Endometrial microvascular endothelial cells (primary cell): ENCODE results near the gene TPBGL. TPM values are rescaled to one million over a fixed set of nuclear protein-coding genes. Genes with fewer than 3 reads are reported as not detected.

Experiments used
- in situ Hi-C: cut with HindIII; loops from 2 replicates; pipeline ENCODE4 v1.10.0; 2017; ENCODE audit warnings: low sequenced_read_pairs, low pct_unique_long_range_greater_than_20kb; ENCODE audit errors: inconsistent ontology term
- total RNA-seq: library from RNA; depleted of rRNA; stranded (reverse); fragments of >200 nt; gene quantifications from one replicate; pipeline ENCODE4 v1.2.3, GENCODE V29; 2015; ENCODE audit errors: inconsistent ontology term

The TPBGL gene, protein sequence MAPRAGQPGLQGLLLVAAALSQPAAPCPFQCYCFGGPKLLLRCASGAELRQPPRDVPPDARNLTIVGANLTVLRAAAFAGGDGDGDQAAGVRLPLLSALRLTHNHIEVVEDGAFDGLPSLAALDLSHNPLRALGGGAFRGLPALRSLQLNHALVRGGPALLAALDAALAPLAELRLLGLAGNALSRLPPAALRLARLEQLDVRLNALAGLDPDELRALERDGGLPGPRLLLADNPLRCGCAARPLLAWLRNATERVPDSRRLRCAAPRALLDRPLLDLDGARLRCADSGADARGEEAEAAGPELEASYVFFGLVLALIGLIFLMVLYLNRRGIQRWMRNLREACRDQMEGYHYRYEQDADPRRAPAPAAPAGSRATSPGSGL
- not detected for total RNA-seq

DNA sequence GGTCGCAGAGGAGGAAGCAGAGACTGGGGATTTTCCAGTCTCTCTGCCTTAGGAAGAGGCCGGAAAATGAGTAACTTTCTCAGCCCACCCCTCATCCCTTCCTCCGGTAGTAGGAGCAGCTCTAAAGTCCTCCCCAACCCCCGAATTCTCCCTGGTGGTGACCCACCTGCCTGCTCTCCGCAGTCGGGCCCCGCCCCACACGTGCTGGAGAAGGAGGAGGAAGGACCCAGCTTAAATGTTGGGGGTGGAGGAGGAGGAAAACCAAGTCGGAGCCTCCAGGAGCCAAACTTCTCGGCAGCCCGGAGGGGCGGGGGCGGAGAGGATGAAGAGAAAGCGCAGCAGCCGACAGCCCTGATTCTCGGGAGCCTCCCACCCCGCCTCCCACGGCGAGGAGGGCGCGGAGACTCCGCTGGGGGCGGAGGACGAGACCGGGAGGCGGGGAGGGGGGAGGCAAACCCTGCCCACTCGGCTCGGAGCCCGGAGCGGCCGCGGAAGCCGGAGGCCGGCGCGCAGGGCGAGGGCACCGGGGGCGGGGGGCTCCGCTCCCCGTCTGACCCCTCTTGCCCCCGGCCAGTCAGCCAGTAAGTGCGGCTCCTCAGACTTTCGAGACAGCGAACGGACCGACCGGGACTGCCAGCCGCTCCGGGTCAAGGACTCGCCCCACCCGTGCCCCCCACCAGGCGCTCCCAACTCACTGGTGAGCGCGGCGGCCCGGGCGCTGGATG lies at the start of gene TPBGL:
TPBGL (plus strand) TSS at position 464 of the 725 bp plus-strand sequence. CDS start 276 bp downstream, outside the sequence.
- in situ Hi-C loops: loop anchor here (25.0 kb wide), 1 partner anchor 228 kb away; no protein-coding TSS in a partner anchor

DNA sequence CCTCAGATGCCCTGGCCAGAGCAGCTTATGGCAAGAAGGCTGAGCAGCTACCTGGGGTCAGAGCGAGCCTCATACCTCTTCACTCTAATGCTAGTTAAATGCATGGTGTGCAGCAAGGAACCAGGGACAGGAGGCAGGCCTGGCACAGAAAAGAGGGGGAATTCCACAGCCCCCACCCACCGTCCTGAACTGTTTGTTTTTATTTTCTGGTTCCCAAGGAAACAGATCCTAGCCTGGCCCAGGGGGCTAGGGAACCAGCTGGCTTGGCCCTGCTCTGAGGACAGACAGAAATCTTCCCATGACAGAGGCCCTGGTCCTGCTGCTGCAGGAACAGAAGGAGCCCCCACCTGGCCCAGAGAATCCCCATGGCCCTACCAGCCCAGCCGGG lies 49.2 kb upstream of the TPBGL start:
- in situ Hi-C loops: no loop called here

DNA sequence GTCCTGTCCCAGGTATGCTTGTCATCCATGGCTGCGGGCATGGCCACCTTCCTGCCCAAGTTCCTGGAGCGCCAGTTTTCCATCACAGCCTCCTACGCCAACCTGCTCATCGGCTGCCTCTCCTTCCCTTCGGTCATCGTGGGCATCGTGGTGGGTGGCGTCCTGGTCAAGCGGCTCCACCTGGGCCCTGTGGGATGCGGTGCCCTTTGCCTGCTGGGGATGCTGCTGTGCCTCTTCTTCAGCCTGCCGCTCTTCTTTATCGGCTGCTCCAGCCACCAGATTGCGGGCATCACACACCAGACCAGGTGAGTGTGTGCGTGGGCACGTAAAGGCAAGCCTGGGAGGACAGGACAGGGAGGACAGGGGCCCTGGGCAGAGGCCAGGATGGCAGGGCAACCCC lies 47.3 kb upstream of the TPBGL start:
- in situ Hi-C loops: no loop called here

DNA sequence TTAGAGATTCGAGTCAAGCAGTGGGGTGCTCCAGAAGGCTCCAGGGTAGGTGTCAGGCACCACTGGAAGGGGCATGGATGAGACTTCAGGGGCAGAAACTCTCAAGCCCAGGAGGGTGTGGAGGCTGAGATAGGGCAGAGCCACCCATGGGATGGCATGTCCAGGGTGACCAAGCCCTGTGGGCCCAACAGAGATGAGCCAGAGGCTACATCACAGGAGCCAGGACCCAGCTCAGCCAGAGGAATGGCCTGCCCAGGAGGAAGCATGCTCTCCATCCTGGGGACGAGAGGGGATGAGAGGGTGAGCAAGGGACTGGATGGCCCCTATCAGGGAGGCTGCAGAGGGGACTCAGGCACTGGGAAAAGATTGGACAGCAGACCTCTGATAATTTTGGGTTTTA lies 46.9 kb upstream of the TPBGL start:
- in situ Hi-C loops: no loop called here

DNA sequence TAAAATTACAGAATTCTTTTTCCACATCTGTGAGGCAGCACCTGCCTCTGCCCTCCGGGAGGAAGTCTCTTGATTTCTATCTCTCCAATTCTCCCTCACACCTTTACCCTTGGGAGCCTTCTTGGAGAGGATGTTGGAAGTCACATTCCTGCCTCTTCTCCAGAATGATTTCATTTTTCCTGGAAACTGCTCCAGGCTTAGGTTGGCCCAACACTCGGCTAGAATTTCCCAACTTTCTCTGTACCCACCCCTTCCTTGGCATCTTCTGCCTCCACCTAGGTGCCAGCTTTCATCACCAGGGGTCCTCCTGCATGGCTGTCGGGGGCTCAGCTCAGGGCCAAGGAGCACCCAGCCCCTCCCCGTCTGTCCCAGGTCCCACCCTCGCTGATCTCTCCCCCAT lies 46.4 kb upstream of the TPBGL start:
- in situ Hi-C loops: no loop called here

DNA sequence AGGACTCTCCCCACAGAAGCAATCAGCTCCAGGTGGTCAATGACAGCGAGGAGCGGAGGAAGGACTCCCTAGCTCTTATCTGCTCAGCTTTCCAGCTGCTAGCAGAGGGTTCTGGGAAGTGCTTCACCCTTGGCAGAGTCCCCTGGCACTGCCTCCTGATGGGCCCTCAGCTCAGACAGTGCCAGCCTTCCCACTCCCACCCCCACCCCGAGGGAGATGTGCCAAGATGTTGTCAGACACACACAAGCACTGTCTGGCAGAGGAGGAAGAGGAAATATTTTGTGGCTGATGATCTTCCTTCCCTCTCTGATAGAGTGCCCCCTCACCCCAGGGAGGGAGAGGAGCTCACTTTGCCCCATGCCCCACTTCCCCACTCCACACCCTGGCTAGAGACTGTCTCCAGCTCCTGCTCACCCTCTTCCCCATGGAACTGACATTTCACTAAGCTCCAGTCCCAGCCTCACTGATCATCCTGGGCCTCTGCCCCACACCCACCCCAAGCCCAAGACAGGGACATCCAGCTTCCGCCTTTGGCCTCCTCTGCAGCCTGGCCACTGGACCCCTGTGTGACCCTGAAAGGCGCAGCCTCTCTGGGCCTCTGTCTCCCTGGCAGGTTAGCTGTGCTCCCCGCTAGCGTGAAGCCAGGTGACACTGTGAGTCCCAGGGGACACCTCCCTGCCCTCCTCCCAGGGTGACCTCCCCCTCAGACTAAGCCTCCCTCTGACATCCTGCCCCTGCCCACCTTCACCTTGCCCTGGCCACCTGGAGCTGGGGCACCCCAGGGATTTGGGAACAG lies 45.2 kb upstream of the TPBGL start:
- in situ Hi-C loops: no loop called here

DNA sequence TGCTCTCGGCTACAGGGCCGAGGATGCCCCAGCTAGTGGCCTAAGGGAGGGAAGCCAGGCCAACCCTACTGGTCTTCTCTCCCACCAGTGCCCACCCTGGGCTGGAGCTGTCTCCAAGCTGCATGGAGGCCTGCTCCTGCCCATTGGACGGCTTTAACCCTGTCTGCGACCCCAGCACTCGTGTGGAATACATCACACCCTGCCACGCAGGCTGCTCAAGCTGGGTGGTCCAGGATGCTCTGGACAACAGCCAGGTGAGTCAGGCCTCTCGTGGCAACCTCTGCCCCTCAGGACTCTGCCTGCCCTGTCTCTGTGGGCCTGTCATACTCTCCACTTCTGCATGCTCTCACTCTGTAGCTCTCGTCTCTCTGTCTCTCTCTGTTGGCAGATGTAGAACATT lies 44.1 kb upstream of the TPBGL start:
- in situ Hi-C loops: no loop called here

DNA sequence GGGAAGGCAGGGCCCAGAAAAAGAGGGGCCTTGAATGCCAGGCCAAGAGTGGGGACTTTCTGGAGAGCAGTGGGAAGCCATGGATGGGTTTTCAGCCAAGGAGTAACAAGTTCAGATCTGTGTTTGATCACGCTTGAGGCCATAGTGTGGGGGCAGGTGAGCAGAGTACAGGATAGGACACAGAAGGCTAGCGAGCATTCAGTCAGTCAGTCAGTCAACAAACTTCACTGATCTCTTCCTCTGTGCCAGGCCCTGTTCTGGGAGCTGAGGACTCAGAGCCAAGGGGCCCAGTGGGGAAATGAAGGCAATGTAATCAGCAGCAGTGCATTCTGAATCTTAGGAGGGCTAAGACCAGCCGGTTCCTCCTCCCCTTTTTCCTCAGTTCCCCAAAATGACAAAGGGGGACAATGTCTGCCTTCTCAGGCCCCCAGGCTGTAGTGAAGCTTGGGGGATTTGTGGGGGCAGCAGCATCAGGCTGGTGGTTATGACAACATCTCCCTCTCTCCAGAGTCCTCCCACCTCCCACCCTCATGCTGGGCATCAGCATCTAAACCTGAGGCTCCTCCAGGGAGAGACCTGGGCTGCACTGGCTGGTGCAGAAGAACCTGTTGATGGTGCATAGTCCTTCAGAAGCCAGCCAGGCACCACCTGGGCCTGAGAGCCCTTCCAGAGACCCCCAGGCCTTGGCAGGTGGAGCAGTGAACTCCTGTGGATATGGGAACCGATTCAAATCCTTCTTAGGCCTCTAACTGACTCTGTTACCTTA lies 42.9 kb upstream of the TPBGL start:
- in situ Hi-C loops: no loop called here

DNA sequence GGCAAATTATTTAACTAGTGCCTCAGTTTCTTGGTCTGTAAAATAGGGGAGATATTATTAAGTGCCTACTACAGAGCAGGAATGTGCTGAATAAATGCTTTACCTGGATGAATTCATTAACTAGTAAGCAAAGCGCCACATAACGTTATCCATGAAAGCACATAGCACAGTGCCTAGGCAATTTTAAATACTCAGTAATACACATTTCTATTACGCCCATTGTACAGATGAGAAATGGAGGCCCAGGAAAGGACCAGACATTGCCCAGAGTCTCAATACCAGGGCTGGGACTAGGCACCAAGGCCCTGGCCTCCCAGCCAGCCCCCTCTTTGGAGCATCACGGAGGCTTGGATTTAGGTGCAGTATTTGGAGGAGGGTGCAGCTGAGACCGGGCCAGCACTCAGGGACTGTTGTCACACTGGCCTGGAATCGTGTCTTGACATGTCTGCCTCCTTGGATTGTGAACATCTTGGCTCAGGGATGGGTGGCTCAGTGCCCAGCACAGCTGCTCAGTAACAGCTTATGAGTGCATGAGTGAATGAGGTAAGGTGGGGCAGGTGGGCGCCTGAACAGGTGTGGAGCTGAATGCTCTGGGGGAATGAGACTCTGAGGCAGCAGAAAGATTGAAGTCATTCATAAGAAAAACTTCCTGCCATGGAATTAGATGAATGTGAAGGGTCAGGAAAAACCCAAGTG lies 42.1 kb upstream of the TPBGL start:
- in situ Hi-C loops: no loop called here

DNA sequence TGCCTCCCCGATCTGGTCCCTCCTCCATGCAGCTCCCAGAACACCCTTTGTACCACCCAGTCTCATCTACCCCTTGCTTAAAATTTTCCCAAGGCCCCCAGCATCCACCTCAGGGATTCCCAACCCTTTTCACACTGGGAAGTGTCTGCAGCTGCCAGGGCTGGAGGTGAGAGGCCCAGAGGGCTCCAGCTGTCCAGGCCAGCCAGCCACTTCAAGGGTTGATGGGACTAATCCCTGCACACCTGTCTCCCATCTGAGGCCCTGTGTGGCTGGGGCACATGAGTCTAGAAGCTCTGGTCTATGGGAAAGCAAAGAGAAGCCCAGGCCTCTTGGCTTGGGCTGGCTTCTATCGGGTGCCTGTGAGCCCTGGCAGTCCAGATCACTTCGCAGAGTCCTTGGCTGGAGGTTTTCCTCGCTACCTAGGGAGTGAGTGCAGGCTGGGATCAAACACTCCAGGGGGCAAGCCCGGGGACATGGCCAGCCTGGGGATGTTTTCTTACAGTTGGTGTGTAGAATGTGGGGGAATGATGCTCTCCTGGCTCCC lies 41.1 kb upstream of the TPBGL start:
- in situ Hi-C loops: no loop called here

DNA sequence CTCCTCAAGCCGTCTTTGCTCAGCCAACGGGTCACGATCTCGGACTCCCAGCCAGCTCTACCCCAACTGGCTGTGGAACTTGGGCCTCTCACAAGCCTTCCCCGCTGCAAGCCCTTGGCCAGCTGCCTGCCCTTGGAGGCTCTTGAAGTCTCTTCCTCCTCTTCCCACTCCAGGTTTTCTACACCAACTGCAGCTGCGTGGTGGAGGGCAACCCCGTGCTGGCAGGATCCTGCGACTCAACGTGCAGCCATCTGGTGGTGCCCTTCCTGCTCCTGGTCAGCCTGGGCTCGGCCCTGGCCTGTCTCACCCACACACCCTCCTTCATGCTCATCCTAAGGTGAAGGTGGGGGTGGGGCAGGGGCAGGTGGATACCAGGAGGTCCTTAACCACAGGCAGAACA lies 40.5 kb upstream of the TPBGL start:
- in situ Hi-C loops: no loop called here

DNA sequence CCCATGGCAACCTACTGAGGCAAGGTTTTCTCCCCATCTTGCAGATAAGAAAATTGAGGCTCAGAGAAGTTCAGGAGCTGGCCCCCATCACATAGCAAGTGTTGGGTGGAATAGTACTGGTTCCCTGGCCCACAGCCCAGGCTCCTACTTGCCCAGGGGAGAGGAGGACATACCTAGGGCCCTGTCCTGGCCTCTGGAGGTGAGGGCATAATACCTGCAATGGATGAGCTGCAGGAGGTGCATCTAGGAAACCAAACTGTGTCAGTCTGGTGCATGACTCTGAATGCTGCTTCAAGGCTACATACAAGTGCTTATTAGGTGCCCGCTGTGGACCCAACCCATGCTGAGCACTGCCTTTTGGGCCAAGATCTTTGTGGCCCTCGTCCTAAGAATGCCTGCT lies 40.0 kb upstream of the TPBGL start:
- in situ Hi-C loops: no loop called here

DNA sequence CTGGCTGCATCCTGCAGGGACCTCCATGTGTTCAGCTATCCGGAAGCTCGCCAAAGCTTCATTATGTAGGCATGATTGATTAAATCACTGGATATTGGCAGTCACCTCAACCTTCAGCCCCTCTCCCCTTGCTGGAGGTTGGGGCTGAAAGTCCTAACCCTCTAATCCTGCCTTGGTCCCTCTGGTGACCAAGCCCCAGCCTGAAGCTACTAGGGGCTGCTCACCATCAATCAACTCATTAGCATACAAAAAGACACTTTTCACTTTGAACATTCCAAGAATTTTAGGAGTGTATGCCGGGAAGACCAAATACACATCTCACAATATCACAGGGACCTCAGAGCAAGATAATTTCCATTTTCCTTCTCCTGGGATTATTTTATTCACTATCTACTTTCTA lies 38.8 kb upstream of the TPBGL start:
- in situ Hi-C loops: no loop called here

DNA sequence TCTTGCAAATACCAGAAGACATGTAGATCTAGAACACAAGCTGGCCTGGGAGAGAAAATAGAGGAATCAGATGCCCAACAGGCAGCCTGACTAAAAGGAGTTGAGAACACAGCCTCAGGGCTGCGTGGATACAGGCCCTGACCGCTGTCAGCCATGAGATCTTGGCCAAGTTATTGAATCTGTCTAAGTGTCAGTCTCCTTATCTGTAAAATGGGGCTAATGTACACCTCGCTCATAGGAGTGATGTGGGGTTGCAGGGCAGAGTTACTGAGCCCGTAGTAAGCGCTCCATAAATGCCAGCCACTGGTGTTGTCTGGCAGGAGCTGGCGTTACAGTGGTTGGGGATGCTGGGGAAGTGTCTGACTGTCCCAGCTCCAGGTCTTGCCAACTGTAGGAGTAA lies 38.4 kb upstream of the TPBGL start:
- in situ Hi-C loops: no loop called here

DNA sequence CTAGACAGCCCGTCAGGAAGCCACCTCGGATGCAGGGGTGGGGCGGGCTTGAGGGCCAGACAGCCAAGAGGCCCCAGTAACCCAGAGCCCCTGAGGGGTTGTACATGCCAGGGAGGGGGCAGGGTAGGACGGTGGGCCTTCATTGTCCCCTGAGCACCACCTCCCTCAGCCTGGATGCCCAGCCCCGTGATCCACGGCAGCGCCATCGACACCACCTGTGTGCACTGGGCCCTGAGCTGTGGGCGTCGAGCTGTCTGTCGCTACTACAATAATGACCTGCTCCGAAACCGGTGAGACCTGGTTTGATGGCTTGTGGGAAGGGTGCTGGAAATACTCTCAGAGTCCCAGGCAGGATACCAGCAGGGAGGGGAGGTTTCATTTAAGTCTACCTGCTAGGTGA lies 37.4 kb upstream of the TPBGL start:
- in situ Hi-C loops: no loop called here

DNA sequence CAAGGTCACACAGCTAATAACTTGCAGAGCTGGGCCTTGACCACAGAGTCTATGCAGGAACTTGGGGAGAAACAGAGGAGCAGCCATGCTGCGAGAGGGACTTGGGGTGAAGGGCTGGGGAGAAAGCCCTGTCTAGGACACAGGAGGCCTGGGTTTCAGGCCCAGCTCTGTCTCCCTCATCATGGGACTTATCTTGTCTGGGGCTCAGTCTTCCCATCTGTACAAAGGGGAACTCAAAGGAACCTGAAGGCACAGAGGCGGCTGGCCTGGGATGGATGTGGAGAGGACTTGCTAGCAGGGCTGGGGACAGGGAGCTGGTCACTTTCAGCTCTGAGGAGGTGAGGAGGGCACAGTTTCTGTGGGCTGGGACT lies 36.9 kb upstream of the TPBGL start:
- in situ Hi-C loops: no loop called here

DNA sequence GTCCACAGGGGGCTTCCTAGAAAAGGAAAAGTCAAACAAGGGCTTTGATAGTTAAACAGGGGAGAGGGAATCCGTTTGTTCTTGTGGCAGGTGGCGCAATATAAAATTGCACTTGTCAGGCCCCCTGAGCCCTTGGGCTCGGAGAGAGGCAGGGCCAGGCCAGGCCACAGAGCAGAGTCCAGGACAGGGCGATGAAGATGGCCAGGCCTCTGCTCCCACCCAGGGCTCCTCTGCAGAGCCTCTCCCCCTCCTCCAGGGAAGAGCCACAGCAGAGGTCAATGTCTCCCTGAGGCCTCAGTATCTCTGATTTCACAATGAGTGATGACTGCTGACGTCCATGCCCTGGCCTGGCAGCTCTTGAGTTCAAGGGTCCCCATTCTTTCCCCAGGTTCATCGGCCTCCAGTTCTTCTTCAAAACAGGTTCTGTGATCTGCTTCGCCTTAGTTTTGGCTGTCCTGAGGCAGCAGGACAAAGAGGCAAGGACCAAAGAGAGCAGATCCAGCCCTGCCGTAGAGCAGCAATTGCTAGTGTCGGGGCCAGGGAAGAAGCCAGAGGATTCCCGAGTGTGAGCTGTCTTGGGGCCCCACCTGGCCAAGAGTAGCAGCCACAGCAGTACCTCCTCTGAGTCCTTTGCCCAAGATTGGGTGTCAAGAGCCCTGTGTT lies 36.4 kb upstream of the TPBGL start:
- in situ Hi-C loops: no loop called here
